ENCODE data around the gene C16orf89. TPM values are rescaled to one million over a fixed set of nuclear protein-coding genes. Genes with fewer than 3 reads are reported as not detected.

The C16orf89 gene
- total and polyA plus RNA-seq, 2 experiments from 2014 or later: 2.8 to 4.4 TPM

GRCh38 chr16:5054876-5055865, 10.6 kb downstream of the C16orf89 start:
- H3K4me2 ChIP-seq: no peak overlapping the region
- no peaks in the 10 kb centered on the region for H3K27me3 ChIP-seq (ENCODE audit: insufficient read depth)
- H3K27ac ChIP-seq (ENCODE audit: low read depth): no peak overlapping the region
- Mint-ChIP-seq H3K27ac (no peak overlapping the region; the same call in 1 of the 2 replicates), H3K27me3 (ENCODE audit: insufficient read depth, low read depth, poor library complexity) (peaks cover 11% of the 10 kb centered on the region), H3K4me1 (peaks cover 24% of the 10 kb centered on the region), H3K9me3 (no peaks in the 10 kb centered on the region), H3K36me3 (ENCODE audit: low read depth) (no peaks in the 10 kb centered on the region), H3K4me3 (no peak overlapping the region)
- no peak overlapping the region for H3K4me3 ChIP-seq
- no peaks in the 10 kb centered on the region for H4K20me1 ChIP-seq (replicated peaks; ENCODE audit: insufficient read depth)
- DNase-seq (ENCODE audit: low spot score): no peak
- no peaks in the 10 kb centered on the region for H3K79me2 ChIP-seq (replicated peaks; ENCODE audit: insufficient read depth)
- H3K9me2 ChIP-seq (ENCODE audit: insufficient read depth): no peaks in the 10 kb centered on the region
- ATAC-seq: no peak
- TF ChIP-seq ZNF331 (CRISPR knock-in tag; IDR thresholded peaks at IDR 0.05; ENCODE audit: low read depth) (no peak), JUNB (IDR thresholded peaks at IDR 0.05; ENCODE audit: unreplicated experiment) (no peak), STAT1 (IDR thresholded peaks at IDR 0.05; ENCODE audit: unreplicated experiment) (no peak), ETS1 (IDR thresholded peaks at IDR 0.05) (no peak), ZNF462 (CRISPR knock-in tag; IDR thresholded peaks at IDR 0.05) (no peak), CTCF (conservative IDR thresholded peaks at IDR 0.05; ENCODE audit: low read depth in 2 of 2) (no peak), NANOG (IDR thresholded peaks at IDR 0.05; ENCODE audit: borderline replicate concordance) (no peak), CREB1 (CRISPR knock-in tag; IDR thresholded peaks at IDR 0.05; ENCODE audit: low read depth) (no peak), EZH2phosphoT487 (IDR thresholded peaks at IDR 0.05; ENCODE audit: unreplicated experiment) (no peak), REST (IDR thresholded peaks at IDR 0.05; ENCODE audit: unreplicated experiment) (no peak), ZNF114 (CRISPR knock-in tag; IDR thresholded peaks at IDR 0.05) (no peak), EZH2 (IDR thresholded peaks at IDR 0.05; ENCODE audit: low read depth, unreplicated experiment) (no peak)
- peaks cover 19% of the 10 kb centered on the region for H3K4me1 ChIP-seq (ENCODE audit: insufficient read depth)
- H2AFZ ChIP-seq: no peak overlapping the region
- H3K36me3 ChIP-seq (ENCODE audit: insufficient read depth): no peaks in the 10 kb centered on the region
- peaks cover 13% of the 10 kb centered on the region for H3F3A ChIP-seq (replicated peaks; ENCODE audit: low read depth)
